ENCODE results near the gene RAB10. TPM values are rescaled to one million over a fixed set of nuclear protein-coding genes. Genes with fewer than 3 reads are reported as not detected.

Gene RAB10
- total RNA-seq, 4 donors from 2014 or later, result 61.9 to 95.6 (median 85.1) TPM

DNA sequence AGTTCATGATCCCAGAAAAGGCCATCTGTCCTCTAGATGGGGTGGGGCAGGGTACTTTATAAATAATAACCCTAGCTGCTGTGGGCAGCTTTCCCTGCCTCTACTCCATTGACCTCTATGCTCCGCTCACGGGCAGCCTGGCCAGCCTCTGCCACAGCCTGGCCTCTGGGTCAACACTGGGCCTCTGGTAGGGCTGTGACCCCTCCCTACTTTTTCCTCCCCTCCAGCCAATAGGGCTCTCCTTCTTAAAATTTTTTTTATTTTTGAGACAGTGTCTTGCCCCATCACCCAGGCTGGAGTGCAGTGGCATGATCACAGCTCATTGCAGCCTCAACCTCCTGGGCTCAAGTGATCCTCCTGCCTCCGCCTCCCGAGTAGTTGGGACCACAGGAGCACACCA is 134.9 kb downstream of the RAB10 start:
- TF ChIP-seq, protein P1, sequence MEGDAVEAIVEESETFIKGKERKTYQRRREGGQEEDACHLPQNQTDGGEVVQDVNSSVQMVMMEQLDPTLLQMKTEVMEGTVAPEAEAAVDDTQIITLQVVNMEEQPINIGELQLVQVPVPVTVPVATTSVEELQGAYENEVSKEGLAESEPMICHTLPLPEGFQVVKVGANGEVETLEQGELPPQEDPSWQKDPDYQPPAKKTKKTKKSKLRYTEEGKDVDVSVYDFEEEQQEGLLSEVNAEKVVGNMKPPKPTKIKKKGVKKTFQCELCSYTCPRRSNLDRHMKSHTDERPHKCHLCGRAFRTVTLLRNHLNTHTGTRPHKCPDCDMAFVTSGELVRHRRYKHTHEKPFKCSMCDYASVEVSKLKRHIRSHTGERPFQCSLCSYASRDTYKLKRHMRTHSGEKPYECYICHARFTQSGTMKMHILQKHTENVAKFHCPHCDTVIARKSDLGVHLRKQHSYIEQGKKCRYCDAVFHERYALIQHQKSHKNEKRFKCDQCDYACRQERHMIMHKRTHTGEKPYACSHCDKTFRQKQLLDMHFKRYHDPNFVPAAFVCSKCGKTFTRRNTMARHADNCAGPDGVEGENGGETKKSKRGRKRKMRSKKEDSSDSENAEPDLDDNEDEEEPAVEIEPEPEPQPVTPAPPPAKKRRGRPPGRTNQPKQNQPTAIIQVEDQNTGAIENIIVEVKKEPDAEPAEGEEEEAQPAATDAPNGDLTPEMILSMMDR (IDR thresholded peaks at IDR 0.05), result no peak
- TF ChIP-seq POLR2A (IDR thresholded peaks at IDR 0.05), result no peak
- peaks cover 0 to 8% of the 10 kb centered on the region in 2 donors for H3K27me3 ChIP-seq
- no peaks in the 10 kb centered on the region for H3K36me3 ChIP-seq
- no peak overlapping the region for H3K4me3 ChIP-seq
- peak in 1 of 3 donors; percentile 34 for DNase-seq
- peaks cover 0 to 8% (median 6%) of the 10 kb centered on the region in 4 donors for H3K4me1 ChIP-seq
- no peak overlapping the region for H3K27ac ChIP-seq
- no peaks in the 10 kb centered on the region for H3K9me3 ChIP-seq

DNA sequence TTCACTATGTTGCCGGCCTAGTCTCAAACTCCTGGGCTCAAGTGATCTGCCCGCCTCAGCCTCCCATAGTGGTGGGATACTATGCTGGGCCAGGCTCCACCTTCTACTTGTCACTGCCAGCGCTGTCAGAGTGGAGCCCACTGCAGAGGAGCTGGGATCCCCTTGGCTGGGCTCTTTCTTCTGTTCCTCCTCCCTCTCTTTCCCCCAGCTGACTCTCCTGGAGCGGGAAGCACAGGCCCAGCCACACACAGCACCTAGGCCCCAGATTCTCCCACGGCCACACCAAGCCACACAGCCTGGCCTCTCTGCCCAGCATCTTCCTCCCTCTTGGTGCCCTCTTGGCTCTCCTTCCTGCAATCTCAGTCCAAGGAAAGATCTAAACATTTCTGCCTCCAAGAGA is 135.3 kb downstream of the RAB10 start:
- Histone ChIP-seq H3K36me3 (no peaks in the 10 kb centered on the region), H3K4me1 (peaks cover 0 to 12% (median 9%) of the 10 kb centered on the region in 4 donors), H3K4me3 (no peak overlapping the region), H3K9me3 (no peaks in the 10 kb centered on the region), H3K27ac (no peak overlapping the region), H3K27me3 (peaks cover 0 to 12% of the 10 kb centered on the region in 2 donors)
- TF ChIP-seq, protein P1 (IDR thresholded peaks at IDR 0.05), result no peak
- no peak for TF ChIP-seq POLR2A (IDR thresholded peaks at IDR 0.05)
- DNase-seq, result peak in 1 of 3 donors; percentile 26

DNA sequence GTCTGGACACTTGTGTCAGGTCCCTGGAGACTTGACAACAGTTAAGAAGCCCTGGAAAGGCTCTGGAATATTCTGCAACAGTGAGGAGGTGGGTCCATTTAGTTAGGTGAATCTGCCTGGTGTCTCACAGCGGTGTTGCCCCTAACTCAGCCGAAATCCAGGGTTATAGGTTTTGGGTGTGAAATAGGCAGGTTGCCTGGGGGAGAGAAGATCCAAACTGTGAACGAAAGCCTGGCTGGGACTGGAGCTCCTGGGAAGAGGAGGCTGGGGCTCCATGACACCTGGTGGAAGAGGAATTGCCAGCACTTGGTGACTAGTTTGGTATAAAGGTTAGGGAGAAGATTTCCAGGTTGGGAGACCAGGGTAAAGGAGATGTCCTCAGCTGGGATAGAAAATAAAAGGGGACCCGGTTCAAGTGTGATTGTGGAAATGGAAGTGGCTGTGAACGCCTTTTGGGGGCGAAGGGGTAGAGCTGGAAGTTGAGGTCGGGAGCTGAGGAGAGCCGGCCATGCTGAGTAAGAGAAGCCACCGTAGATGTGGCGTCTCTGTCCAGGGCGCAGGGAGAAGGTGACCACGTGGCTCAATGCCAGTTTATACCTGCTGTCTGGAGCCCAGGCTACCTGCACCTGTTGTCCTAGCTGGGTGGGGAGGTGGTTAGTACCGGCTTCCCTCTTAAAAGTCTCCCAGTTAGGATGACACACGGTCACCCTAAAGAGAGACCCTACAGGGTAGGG is 136.0 kb downstream of the RAB10 start:
- Histone ChIP-seq H3K4me3 (no peak overlapping the region), H3K27me3 (peaks cover 0 to 16% of the 10 kb centered on the region in 2 donors), H3K27ac (no peak overlapping the region), H3K36me3 (no peaks in the 10 kb centered on the region), H3K4me1 (peaks cover 0 to 12% (median 9%) of the 10 kb centered on the region in 4 donors), H3K9me3 (no peaks in the 10 kb centered on the region)
- DNase-seq, result peak in 1 of 3 donors; percentile 14
- TF ChIP-seq POLR2A (IDR thresholded peaks at IDR 0.05), result no peak
- TF ChIP-seq, protein P1 (IDR thresholded peaks at IDR 0.05), result no peak

DNA sequence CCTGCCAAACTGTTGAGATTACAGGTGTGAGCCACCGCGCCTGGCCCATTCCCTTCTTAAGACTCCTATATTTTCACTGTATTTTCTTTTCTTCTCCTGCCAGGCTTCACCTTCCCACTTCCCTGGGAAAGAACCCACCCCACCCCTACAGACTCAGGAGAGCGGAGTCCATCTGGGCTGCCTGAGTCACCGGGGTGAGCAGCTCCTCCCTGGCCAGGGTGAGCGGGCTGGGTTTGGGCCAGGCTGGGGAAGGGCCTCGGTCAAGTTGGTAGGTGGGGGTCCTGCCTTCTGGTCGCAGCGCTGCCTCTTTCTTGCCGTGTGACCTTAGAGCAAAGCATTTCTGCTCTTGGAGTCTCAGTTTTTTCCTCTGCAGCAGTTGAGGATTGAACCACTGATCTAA is 136.9 kb downstream of the RAB10 start:
- Histone ChIP-seq H3K36me3 (no peaks in the 10 kb centered on the region), H3K9me3 (no peaks in the 10 kb centered on the region), H3K27me3 (peaks cover 0 to 16% of the 10 kb centered on the region in 2 donors), H3K27ac (no peak overlapping the region), H3K4me3 (no peak overlapping the region), H3K4me1 (peaks cover 0 to 12% (median 9%) of the 10 kb centered on the region in 4 donors)
- TF ChIP-seq, protein P1 (IDR thresholded peaks at IDR 0.05), result no peak
- no peak for TF ChIP-seq POLR2A (IDR thresholded peaks at IDR 0.05)
- peak in 2 of 3 donors; percentile 49 to 60 for DNase-seq

DNA sequence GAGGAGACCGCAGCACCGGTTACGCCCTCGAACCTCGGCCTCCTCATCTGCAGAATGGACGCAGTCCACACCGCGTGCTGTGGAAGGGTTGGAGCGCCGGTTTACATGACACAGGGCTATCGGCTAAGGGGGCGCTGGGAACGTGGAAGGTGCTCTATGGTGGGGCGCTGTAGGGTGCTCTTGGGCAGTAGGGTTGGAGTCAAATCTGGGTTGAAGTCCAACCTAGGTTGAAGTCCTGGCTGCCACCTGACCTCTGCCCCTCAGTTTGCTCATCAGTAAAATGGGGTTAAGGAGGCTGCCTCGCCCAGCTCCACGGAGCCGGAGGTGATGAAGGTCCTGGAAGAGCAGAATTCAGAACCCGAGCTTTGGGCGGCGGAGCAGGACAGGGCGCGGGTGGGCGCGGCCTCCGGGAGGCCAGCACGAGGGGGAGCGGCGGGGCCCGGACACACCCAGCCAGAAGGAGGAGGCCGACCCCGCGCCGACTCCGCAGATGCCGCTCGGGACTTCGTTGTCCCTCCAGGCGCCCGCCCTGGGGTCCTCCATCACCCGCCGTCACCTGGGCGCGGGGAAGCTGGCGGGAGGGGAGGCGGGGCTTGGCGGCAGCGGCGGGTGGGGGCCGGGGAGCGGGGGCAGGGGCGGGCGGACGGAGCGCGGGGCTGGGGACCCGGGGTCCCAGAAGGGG is 138.4 kb downstream of the RAB10 start:
- Histone ChIP-seq H3K4me3 (peak overlapping the region in 3 of 4 donors; percentile 46 to 53 (median 51)), H3K36me3 (no peaks in the 10 kb centered on the region), H3K27ac (no peak overlapping the region), H3K9me3 (no peaks in the 10 kb centered on the region), H3K27me3 (peaks cover 0 to 16% of the 10 kb centered on the region in 2 donors), H3K4me1 (peaks cover 0 to 12% (median 9%) of the 10 kb centered on the region in 4 donors)
- no peak for TF ChIP-seq POLR2A (IDR thresholded peaks at IDR 0.05)
- TF ChIP-seq, protein P1 (IDR thresholded peaks at IDR 0.05), result no peak
- peak in 1 of 3 donors; percentile 47 for DNase-seq

Data from Peyer's patch (tissue), 4 donors.